ENCODE data around the gene FYB1. TPM values are rescaled to one million over a fixed set of nuclear protein-coding genes. Genes with fewer than 3 reads are reported as not detected.
"Not testable (repeated sequence)": the region's sequence is repeated elsewhere in the genome, so short reads cannot be mapped to it uniquely, and the experiment has no call there.

The FYB1 gene
- total RNA-seq, 1 experiment from 2014 or later = 0.42 TPM

DNA sequence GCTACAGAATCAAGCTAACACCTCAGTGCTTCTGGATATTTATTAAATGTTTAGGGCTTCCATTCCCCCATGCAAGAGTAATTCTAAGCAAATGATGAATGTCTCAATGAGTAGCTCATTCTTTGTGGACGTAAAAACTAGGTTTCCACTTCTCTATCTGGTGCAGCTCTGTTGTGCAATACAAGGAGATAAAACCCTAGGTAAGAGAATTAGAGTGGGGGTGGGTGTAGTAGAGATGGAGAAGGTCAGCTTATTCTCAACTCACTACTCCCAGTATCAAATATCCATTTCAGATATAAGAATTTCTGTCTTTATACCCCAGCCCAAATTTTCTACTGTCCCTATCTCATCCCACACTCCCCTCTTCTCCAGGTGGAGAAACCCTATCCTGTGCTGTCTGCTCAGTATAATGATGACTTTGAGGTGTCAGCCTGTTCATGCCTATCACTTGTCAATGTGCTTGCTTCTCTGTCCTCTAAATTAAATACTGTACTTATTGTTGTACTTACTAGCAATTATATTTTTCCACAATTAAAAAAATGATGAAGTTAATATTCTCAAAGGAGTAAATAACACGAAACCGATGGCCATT is 4.3 kb upstream of the FYB1 start:
- TF ChIP-seq ELF1 (IDR thresholded peaks at IDR 0.05; ENCODE audit: borderline replicate concordance, low read depth) (no peak), CEBPB (IDR thresholded peaks at IDR 0.05; ENCODE audit: low read depth) (no peak)
- TF ChIP-seq, protein P1, sequence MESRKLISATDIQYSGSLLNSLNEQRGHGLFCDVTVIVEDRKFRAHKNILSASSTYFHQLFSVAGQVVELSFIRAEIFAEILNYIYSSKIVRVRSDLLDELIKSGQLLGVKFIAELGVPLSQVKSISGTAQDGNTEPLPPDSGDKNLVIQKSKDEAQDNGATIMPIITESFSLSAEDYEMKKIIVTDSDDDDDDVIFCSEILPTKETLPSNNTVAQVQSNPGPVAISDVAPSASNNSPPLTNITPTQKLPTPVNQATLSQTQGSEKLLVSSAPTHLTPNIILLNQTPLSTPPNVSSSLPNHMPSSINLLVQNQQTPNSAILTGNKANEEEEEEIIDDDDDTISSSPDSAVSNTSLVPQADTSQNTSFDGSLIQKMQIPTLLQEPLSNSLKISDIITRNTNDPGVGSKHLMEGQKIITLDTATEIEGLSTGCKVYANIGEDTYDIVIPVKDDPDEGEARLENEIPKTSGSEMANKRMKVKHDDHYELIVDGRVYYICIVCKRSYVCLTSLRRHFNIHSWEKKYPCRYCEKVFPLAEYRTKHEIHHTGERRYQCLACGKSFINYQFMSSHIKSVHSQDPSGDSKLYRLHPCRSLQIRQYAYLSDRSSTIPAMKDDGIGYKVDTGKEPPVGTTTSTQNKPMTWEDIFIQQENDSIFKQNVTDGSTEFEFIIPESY (IDR thresholded peaks at IDR 0.05; ENCODE audit: extremely low read depth, insufficient replicate concordance, low read length) = no peak
- Histone ChIP-seq H2AFZ (ENCODE audit: low read depth, low read length, poor library complexity, severe bottlenecking) (no peak overlapping the region), H3K9me3 (ENCODE audit: control insufficient read depth in 1 of 2, insufficient read depth in 1 of 2, low read depth in 1 of 2, low read length in 2 of 2) (no peaks in the 10 kb centered on the region), H3K4me2 (ENCODE audit: low read length) (no peak overlapping the region), H3K9me2 (ENCODE audit: insufficient read depth) (no peaks in the 10 kb centered on the region), H3K79me2 (ENCODE audit: insufficient read depth, low read length) (no peaks in the 10 kb centered on the region), H3K36me3 (ENCODE audit: control insufficient read depth in 1 of 2, insufficient read depth in 2 of 2, low read length in 2 of 2) (no peaks in the 10 kb centered on the region), H3K4me3 (replicated peaks in 1 of 2; ENCODE audit: low read depth in 1 of 2, low read length in 2 of 2) (no peak overlapping the region), H3K4me1 (ENCODE audit: control insufficient read depth in 1 of 2, insufficient read depth in 2 of 2, low read length in 2 of 2) (no peaks in the 10 kb centered on the region), H3K27ac (ENCODE audit: low read depth, low read length) (no peak overlapping the region), H3K27me3 (ENCODE audit: insufficient read depth, low read length) (no peaks in the 10 kb centered on the region), H4K20me1 (ENCODE audit: insufficient read depth) (no peaks in the 10 kb centered on the region), H3K9ac (ENCODE audit: low read length) (no peak overlapping the region)
- no peak for DNase-seq (ENCODE audit: low read depth, low spot score)
- ATAC-seq = no peak
- RAD21 ChIA-PET (ENCODE audit: low non-redundant PET in 1 of 2, low total read pairs in 2 of 2, uncharacterized antibody in 2 of 2, unreplicated experiment in 2 of 2) = interaction anchor here in 1 of 2 experiments (0.6 kb wide), 1 partner anchor 200 kb away, joined by 3 read pairs; no protein-coding TSS in a partner anchor
- BruUV-seq (replicated peaks) = no TSS peak
- POLR2A ChIA-PET = no interaction called here
- CTCF ChIA-PET = no interaction called here
- intact Hi-C loops (cut with micrococcal nuclease) = no loop called here

DNA sequence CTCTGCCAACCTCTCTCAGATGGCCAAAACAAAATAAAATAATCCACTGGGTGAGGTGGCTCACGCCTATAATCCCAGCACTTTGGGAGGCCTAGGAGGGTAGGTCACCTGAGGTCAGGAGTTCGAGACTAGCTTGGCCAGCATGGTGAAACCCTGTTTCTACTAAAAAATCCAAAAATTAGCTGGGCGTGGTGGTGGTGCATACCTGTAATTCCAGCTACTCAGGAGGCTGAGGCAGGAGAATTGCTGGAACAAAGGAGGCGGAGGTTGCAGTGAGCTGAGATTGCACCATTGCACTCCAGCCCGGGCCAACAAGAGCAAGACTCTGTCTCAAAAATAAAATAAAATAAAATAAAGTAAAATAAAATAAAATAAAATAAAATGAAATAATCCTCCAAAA is 2.3 kb upstream of the FYB1 start:
- H3K79me2 ChIP-seq (ENCODE audit: insufficient read depth, low read length); H3K9me3 ChIP-seq (ENCODE audit: control insufficient read depth in 1 of 2, insufficient read depth in 1 of 2, low read depth in 1 of 2, low read length in 2 of 2); RAD21 ChIA-PET (ENCODE audit: low non-redundant PET in 1 of 2, low total read pairs in 2 of 2, uncharacterized antibody in 2 of 2, unreplicated experiment in 2 of 2); H2AFZ ChIP-seq (ENCODE audit: low read depth, low read length, poor library complexity, severe bottlenecking); H3K27ac ChIP-seq (ENCODE audit: low read depth, low read length); DNase-seq (ENCODE audit: low read depth, low spot score); H3K9ac ChIP-seq (ENCODE audit: low read length); H3K4me3 ChIP-seq (replicated peaks in 1 of 2; ENCODE audit: low read depth in 1 of 2, low read length in 2 of 2); H3K27me3 ChIP-seq (ENCODE audit: insufficient read depth, low read length); H3K36me3 ChIP-seq (ENCODE audit: control insufficient read depth in 1 of 2, insufficient read depth in 2 of 2, low read length in 2 of 2); intact Hi-C loops (cut with micrococcal nuclease); ATAC-seq; CTCF ChIA-PET; H3K4me1 ChIP-seq (ENCODE audit: control insufficient read depth in 1 of 2, insufficient read depth in 2 of 2, low read length in 2 of 2); H4K20me1 ChIP-seq (ENCODE audit: insufficient read depth); H3K4me2 ChIP-seq (ENCODE audit: low read length); POLR2A ChIA-PET; H3K9me2 ChIP-seq (ENCODE audit: insufficient read depth); BruUV-seq (replicated peaks): not testable (repeated sequence)

Data from HCT116 (cell line).